ENCODE data around the gene VAC14.
A peak's percentile ranks its signal among the peaks of the same experiment; 100 is the strongest.

VAC14 gene

DNA sequence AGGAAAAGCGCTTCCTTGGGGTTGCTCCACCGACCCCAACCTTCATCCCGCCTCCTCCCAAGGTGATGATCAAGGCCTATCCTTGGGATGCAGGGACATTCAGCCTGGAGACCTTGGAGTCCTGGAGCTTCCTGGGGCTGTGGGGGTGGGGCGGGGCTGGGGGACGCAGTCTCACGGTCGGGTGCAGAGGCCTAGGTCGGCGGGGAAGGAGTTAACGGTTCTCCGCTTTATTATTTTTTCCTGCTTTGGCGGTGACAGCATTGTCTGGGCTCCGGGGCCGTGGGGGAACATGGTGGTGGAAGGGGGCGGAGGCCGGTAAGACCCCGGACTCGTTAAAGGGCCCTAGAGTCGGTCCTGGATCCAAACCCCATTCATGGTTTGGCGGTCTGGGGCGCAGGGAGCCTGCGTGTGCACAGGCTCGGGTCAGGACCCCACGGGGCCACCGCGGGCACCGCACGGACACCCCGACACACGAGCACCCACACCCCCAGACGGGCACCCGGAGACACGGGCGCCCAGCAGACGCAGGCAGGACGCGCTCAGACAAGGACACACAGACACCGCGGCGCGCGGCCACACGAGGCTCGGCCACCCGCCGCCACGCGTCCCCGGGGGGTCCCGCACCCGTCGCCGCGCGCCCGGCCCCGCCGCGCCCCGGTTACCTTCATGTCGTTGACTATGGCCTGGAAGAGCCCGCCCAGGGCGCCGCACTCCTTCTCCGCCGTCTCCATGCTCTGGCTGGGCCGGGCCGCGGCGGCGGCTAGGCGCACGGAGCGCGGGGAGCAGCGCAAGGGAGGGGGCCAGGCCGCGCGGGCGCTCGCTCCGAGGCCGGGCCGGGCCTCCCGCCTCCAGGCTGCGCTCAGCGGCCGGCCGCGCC is 115.7 kb downstream of the VAC14 start:
- Histone ChIP-seq H3K4me3 (ENCODE audit: low read length) (peak overlapping the region; percentile 90), H3K9me3 (replicated peaks; ENCODE audit: low read length) (no peaks in the 10 kb centered on the region), H3K9ac (ENCODE audit: low read depth, low read length) (peak overlapping the region; percentile 90)

DNA sequence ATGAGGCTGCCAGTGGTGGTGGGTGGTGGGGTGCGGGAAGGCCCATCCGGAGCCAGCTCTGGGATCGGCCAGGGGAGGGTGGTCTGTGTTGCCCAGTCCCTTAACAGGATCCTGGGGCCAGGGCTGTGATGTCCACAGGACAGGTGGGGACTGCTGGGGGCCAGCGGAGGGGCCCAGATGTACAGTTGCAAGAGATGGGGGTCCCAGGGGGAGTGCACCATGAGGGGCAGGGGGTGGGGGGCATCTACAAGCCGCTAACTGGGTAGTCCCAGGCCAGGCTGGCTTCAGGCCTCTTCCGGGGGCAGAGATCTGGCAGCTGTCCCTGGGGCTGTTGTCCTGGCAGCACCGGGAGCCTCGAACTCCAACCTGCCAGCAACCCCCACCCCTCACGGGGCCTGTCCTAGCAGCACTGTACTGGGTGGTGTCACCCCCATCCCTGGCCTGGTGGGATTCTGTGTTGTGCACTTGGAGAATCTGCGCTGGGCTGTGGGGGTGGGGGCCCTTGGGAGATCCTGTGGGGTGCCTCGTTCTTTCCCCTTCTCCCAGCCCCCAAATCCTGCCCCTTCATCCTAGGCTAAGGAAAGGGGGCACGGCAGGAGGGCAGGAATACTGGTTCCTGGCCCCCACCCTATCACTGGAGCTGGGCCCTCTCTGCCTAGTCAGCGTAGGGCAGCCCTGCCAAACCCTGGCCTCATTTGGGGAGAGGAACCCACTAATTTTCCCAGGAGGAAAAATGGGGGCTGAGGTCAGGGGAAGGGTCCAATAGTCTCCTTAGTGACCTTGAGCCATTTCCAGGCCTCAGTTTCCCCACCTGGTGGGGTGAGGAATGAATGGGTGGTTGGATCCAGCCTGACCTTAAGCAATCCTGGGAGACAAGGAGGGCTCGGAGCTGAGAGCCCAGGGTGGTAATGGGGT is 116.6 kb downstream of the VAC14 start:
- Histone ChIP-seq H3K9ac (ENCODE audit: low read depth, low read length) (peak overlapping the region; percentile 90), H3K9me3 (replicated peaks; ENCODE audit: low read length) (no peaks in the 10 kb centered on the region), H3K4me2 (ENCODE audit: low read length) (peak overlapping the region; percentile 100), H3K4me3 (ENCODE audit: low read length) (peak overlapping the region; percentile 90), H3K4me1 (ENCODE audit: control insufficient read depth, insufficient read depth, low read length) (peaks cover 76% of the 10 kb centered on the region), H3K27me3 (ENCODE audit: control insufficient read depth, insufficient read depth, low read length) (no peaks in the 10 kb centered on the region), H3K36me3 (ENCODE audit: insufficient read depth, low read length) (peaks cover 25% of the 10 kb centered on the region)

More for the DNA sequence above, 115.7 kb downstream of the VAC14 start:
- H3K36me3 ChIP-seq (ENCODE audit: insufficient read depth, low read length), result peaks cover 19% of the 10 kb centered on the region
- peak overlapping the region; percentile 100 for H3K4me2 ChIP-seq (ENCODE audit: low read length)
- H3K4me1 ChIP-seq (ENCODE audit: control insufficient read depth, insufficient read depth, low read length), result peaks cover 83% of the 10 kb centered on the region
- H3K27me3 ChIP-seq (ENCODE audit: control insufficient read depth, insufficient read depth, low read length), result no peaks in the 10 kb centered on the region

DNA sequence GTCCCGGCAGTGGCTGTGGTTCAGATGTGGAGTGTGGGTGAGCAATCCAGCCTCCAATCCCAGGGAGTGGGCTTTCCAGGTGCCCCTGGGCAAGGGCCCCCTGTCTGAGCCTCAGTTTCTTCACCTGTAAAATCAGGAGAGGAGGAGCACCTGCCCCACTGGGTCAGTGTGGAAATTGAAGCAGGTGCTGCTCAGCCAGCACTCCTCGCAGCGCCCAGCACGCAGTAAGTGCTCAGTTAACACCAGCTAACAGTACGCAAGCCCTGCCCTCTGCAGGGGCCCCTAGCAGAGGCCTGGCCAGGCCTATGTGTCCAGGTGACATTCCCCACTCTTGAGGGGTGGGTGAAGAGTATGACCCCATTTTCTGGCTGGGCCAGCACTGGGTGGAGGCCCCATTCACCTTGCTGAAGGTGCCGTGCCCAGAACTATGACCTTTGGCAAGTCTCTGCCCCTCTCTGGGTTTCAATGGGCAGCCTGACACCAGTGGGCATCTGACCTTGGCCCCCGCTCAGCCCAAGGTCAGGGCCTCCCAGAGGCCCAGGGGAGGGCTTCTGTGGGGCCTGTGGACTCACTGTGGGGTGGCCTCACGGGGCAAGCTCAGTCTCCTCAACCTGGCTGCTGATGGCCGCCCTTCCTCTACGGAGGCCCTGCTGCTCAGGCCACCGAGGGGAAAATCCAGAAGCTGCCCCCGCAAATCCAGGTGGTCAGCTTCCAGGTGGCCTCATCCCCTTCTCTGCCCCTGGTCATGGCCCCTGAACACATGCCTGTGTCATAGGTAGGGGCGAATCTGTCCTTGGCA is 117.6 kb downstream of the VAC14 start:
- Histone ChIP-seq H3K27me3 (ENCODE audit: control insufficient read depth, insufficient read depth, low read length) (no peaks in the 10 kb centered on the region), H3K4me1 (ENCODE audit: control insufficient read depth, insufficient read depth, low read length) (peaks cover 65% of the 10 kb centered on the region), H3K36me3 (ENCODE audit: insufficient read depth, low read length) (peaks cover 36% of the 10 kb centered on the region), H3K4me3 (ENCODE audit: low read length) (peak overlapping the region; percentile 90), H3K4me2 (ENCODE audit: low read length) (peak overlapping the region; percentile 100), H3K9ac (ENCODE audit: low read depth, low read length) (peak overlapping the region; percentile 90), H3K9me3 (replicated peaks; ENCODE audit: low read length) (no peaks in the 10 kb centered on the region)

DNA sequence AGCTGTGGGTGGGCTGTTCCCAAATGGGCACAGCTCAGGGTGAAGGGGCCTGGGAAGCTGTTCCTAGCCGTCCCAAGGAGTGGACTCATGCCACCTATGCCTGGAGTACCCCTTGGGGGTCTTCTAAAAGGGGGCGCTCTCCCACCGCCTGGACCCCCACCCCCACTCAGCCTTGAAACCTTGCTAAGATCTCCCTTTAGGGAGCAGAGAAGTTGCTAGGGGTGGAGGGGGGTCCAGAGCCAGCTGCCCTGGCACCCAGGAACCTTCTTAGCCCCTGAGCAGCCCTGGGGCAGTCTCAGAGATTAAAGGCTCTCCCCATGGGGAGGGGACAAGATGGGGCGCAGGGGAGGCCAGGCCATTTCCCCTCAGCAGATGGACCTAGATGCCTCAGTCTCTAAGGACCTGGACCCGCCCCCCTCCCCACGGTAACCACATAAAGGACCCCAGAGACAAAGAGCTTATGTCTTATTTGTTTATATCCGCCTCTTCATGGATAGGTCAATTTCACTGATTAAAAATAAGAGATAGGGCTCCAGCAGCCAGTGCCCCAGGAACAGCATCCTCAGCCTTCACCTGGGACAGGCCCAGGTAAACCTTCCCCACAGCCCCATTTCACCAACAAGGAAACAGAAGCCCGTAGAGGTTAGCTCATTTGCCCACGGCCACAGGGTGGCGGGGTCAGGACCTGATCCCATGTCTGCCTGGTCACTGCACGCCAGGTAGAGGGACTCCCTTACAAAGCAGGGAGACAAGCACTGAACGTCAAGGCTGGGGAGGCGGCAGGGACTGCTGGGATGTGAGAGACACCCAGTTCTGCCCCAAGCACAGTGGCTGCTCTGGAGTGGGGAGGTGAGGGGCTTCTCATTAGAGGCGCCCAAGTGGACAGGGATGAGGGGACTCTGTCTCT is 118.5 kb downstream of the VAC14 start:
- Histone ChIP-seq H3K4me3 (ENCODE audit: low read length) (peak overlapping the region; percentile 90), H3K36me3 (ENCODE audit: insufficient read depth, low read length) (peaks cover 44% of the 10 kb centered on the region), H3K9ac (ENCODE audit: low read depth, low read length) (peak overlapping the region; percentile 70), H3K9me3 (replicated peaks; ENCODE audit: low read length) (no peaks in the 10 kb centered on the region), H3K4me1 (ENCODE audit: control insufficient read depth, insufficient read depth, low read length) (peaks cover 57% of the 10 kb centered on the region), H3K27me3 (ENCODE audit: control insufficient read depth, insufficient read depth, low read length) (no peaks in the 10 kb centered on the region), H3K4me2 (ENCODE audit: low read length) (peak overlapping the region; percentile 100)

DNA sequence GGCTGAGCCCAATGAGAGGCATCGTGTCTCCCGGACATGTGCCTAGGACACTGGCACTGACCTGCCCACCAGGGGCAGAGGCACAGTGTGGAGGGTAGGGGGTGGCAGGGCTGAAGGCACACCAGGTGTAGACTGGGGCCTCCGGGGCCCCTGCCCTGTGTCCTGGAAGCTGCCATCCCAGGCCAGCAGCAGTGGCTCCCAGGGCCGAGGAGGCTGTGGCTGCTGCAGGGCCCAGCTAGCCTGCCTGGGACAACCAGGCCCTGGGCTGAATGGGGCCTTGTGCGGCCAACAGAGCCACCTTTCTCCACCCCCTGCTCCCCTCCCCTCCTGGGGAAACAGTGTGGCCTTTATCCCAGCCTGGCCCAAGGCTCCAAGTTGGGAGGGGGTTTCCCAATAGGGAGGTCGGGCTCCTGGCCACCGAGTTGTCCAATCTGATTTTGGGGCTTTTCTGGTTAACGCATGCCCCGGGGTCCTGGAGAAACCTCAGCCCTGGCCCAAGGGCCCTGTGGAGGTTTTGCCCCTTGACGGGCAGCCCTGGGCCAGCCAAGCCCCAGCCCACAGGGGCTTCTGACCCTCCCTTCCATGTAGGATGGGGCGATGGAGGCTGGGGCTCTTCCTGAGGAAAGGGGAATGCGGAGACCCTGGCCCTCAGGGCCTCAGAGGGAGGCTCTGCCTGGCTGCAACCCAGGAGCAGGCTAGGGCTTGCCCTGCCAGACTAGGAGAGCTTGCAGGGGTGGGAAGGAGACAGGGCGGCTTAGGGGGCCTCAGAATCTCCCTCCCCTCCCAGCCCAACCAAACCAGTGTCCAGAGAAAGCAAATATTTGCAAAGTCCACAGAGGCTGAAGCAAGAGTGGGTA is 119.3 kb downstream of the VAC14 start:
- peaks cover 48% of the 10 kb centered on the region for H3K4me1 ChIP-seq (ENCODE audit: control insufficient read depth, insufficient read depth, low read length)
- H3K4me2 ChIP-seq (ENCODE audit: low read length), result peak overlapping the region; percentile 100
- H3K9me3 ChIP-seq (replicated peaks; ENCODE audit: low read length), result no peaks in the 10 kb centered on the region
- H3K4me3 ChIP-seq (ENCODE audit: low read length), result peak overlapping the region; percentile 58
- H3K9ac ChIP-seq (ENCODE audit: low read depth, low read length), result peak overlapping the region; percentile 70
- no peaks in the 10 kb centered on the region for H3K27me3 ChIP-seq (ENCODE audit: control insufficient read depth, insufficient read depth, low read length)
- H3K36me3 ChIP-seq (ENCODE audit: insufficient read depth, low read length), result peaks cover 53% of the 10 kb centered on the region

DNA sequence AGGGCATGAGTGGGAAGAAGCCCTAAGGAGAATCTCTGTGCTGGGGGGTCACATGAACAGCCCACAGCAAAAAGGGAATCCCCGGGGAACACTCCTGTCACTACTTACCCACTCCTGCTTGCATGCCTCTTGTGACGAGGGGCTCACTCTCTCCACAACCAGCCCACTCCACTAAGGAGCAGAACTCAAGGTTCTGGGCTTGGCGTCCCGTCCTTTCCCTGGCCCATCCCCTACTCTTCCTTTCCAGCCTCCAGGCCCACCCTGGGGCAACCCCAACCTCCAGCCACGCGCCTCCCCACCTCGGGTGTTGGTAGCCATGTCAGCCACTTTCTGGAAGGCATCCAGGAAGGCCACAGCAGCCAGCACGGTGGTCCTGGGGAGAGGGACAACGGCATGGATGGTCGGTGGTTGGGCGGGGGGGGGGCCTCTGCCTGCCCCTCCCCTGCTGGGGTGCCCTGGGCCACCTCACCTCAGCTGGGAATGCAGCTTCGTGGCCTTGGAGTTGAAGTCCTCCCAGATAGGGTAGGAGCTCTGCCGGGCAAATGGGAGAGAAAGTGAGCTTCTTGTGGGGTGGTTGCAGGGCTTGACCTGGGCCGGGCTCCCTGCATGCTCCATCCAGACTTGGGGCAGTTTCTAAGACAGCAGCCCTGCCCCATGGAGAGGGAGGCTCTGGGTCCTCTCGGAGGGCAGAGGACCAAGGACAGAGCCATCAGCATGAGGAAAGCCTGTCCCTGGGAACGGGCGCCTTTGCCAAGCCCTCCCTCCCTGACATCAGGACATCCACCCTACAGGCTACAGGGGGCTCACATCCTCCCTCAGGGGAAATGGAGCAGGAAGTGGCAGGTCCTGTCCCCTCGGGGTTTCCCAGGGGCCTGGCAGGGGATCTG is 120.2 kb downstream of the VAC14 start:
- H3K27me3 ChIP-seq (ENCODE audit: control insufficient read depth, insufficient read depth, low read length), result no peaks in the 10 kb centered on the region
- H3K9ac ChIP-seq (ENCODE audit: low read depth, low read length), result peak overlapping the region; percentile 70
- H3K4me3 ChIP-seq (ENCODE audit: low read length), result peak overlapping the region; percentile 58
- H3K9me3 ChIP-seq (replicated peaks; ENCODE audit: low read length), result no peaks in the 10 kb centered on the region
- peaks cover 62% of the 10 kb centered on the region for H3K36me3 ChIP-seq (ENCODE audit: insufficient read depth, low read length)
- H3K4me2 ChIP-seq (ENCODE audit: low read length), result peak overlapping the region; percentile 100
- peaks cover 42% of the 10 kb centered on the region for H3K4me1 ChIP-seq (ENCODE audit: control insufficient read depth, insufficient read depth, low read length)

DNA sequence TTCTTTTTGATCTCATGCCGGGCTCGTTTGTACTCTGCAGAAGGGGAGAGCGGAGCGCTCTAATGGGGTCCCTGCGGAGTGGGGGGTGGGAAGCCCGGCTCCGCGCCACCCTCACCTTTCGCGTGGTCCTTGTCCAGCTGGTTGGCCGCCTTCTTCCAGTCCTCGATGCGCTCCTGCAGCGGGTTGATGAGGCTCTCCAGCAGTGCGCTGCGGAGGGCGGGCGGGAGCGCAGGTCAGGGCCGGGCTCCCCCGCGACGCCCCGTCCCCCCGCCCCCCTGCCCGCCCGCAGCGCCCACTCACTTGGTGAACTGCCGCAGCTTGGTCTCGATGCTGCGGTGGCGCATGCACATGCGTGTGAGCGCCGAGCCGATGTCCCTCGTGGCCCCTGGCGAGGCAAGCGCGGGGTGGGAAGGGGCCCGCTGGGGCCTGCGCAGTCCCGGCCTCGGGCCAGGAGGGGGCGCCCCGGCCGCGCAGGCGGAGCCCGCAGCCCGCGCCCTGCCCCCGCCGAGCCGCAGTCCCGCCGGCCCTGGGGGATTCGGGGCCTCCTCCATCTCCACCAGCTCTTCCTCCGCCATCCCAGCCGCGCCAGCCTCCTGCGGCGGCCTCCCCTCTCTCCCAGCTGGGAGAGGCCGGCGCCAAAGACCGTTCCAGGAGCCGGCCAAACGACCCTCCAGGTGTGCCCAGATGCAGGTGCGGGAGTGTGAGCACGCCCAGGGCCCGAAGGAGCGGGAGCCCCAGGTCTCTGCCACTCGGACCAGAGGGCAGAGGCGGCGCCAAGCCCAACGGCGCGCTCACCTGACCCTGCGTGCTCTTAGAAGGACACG is 121.1 kb downstream of the VAC14 start:
- Histone ChIP-seq H3K4me2 (ENCODE audit: low read length) (peak overlapping the region; percentile 100), H3K4me1 (ENCODE audit: control insufficient read depth, insufficient read depth, low read length) (peaks cover 42% of the 10 kb centered on the region), H3K9ac (ENCODE audit: low read depth, low read length) (peak overlapping the region; percentile 26), H3K27me3 (ENCODE audit: control insufficient read depth, insufficient read depth, low read length) (no peaks in the 10 kb centered on the region), H3K9me3 (replicated peaks; ENCODE audit: low read length) (no peaks in the 10 kb centered on the region), H3K4me3 (ENCODE audit: low read length) (no peak overlapping the region), H3K36me3 (ENCODE audit: insufficient read depth, low read length) (peaks cover 68% of the 10 kb centered on the region)

DNA sequence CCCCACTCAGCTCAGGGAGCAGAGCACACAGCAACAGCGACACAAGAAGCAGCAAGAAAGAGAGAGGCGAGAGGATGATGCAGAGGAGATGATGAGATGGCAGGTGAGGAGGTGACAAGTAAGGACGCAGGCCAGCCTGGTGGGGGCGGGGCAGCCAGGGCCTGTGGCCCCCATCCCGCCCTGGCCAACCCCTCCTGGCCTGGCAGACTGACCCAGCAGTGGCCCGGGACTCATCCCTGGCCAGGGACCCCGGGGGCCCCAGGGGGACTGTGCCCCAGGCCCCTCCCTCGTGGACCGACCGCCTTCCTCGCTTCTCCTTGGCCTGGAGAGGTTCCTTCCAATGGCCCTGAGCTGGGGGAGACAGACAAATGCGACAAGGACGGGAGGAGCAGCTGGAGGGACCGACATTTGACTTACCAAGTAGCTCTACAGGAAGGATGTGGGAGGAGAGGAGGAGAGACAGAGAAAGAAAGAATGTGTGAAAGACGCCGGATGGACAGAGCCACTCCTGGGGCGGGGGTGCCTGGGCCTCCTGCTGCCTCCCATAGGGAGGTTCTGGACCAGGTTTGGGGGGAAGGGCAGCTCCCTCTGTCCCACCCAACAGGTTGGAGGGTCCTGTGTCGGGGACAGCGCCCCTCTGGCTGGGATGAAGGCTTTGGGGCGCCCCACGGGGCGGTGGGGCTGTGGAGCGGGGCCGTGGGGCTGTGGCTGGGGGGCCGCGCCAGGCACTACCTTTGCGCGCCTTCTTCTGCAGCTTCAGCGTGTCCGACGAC is 121.9 kb downstream of the VAC14 start:
- Histone ChIP-seq H3K36me3 (ENCODE audit: insufficient read depth, low read length) (peaks cover 76% of the 10 kb centered on the region), H3K4me3 (ENCODE audit: low read length) (no peak overlapping the region), H3K9ac (ENCODE audit: low read depth, low read length) (no peak overlapping the region), H3K4me2 (ENCODE audit: low read length) (no peak overlapping the region), H3K4me1 (ENCODE audit: control insufficient read depth, insufficient read depth, low read length) (peaks cover 36% of the 10 kb centered on the region), H3K9me3 (replicated peaks; ENCODE audit: low read length) (no peaks in the 10 kb centered on the region), H3K27me3 (ENCODE audit: control insufficient read depth, insufficient read depth, low read length) (no peaks in the 10 kb centered on the region)

Data from skeletal muscle satellite cell (primary cell).